AG04450 (cell line): ENCODE measurements around the gene SPEF1. TPM values are rescaled to one million over a fixed set of nuclear protein-coding genes. Genes with fewer than 3 reads are reported as not detected.

ENCODE experiments used
- CTCF ChIA-PET: fragments of 300-600, 350-600 bp; formaldehyde crosslinking; extraction: SDS; loops from one replicate; lab custom pipeline; 2022; ENCODE audit warnings: antibody characterized with exemption, inconsistent platforms; lab: Charles Lee
- POLR2A ChIA-PET: fragments of 350-600 bp; formaldehyde crosslinking; extraction: SDS; loops from one replicate; lab custom pipeline; 2021; ENCODE audit warnings: antibody characterized with exemption, inconsistent platforms; lab: Yijun Ruan, JAX
- DNase-seq: peaks from one replicate; pipeline ENCODE4 v3.0.0-alpha.2; 2011; ENCODE audit warnings: low read depth, low spot score
- H3K27ac ChIP-seq: one replicate; pipeline ENCODE4 v1.5.1; 2012; ENCODE audit warnings: low read depth, low read length, control low read depth
- H3K27me3 ChIP-seq: one replicate; pipeline ENCODE4 v1.6.0; 2012; ENCODE audit warnings: low read length; ENCODE audit not compliant: control insufficient read depth, insufficient read depth
- H3K4me3 ChIP-seq: 2 replicates; pipeline ENCODE4 v1.5.1; 2011; ENCODE audit warnings: mild to moderate bottlenecking, low read depth, low read length, control low read depth
- H3K9me3 ChIP-seq: 2 replicates; pipeline ENCODE4 v1.5.1; 2012; ENCODE audit warnings: low read length; ENCODE audit not compliant: control insufficient read depth, insufficient read depth
- CTCF ChIP-seq: IDR thresholded peaks from 2 replicates; pipeline ENCODE4 v1.5.1; 2011; ENCODE audit warnings: low read depth, low read length, control low read depth, inconsistent platforms
- polyA plus RNA-seq: library from polyadenylated mRNA; depleted of rRNA; stranded (reverse); fragments of >200 nt; gene quantifications from 2 replicates; pipeline ENCODE4 v1.2.3, GENCODE V29; 2011

The SPEF1 gene
- polyA plus RNA-seq, 1 experiment = 0.12 TPM

DNA sequence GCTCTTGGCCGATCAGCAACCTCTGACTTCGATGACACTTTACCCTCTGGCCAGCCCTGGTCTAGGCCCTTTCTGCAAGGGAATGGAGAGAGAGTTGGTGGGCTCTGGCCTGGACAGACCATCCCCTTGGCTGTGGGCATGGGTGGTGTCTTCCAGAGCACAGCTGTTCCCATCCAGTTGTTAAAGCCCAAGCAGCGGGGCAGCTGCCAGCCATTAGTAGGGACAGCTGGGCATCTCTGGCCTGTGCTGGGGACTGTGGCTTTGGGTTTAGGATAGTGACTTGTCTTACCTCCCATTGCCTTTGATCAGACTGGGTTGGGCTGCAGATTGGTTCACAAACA lies 17.6 kb upstream of the SPEF1 start:
- TF ChIP-seq CTCF = no peak
- Histone ChIP-seq H3K9me3 (no peaks in the 10 kb centered on the region; the same call in 1 of the 2 replicates), H3K27me3 (no peaks in the 10 kb centered on the region), H3K27ac (peak overlapping the region; percentile 21), H3K4me3 (no peak overlapping the region; the same call in 1 of the 2 replicates)
- CTCF ChIA-PET = interaction anchor here (2.2 kb wide), 1 partner anchor 20 kb away, joined by 12 read pairs; no protein-coding TSS in a partner anchor
- POLR2A ChIA-PET = no interaction called here
- no peak for DNase-seq

- no peaks in the 10 kb centered on the region for H3K27me3 ChIP-seq
- ChIA-PET POLR2A (interaction anchor here (0.7 kb wide), 1 partner anchor 26 kb away, joined by 6 read pairs; no protein-coding TSS in a partner anchor), CTCF (no interaction called here)
- peak overlapping the region; percentile 82 for H3K4me3 ChIP-seq
- H3K27ac ChIP-seq = peak overlapping the region; percentile 68
- H3K9me3 ChIP-seq = no peaks in the 10 kb centered on the region; the same call in 1 of the 2 replicates
- DNase-seq = no peak
- TF ChIP-seq CTCF = no peak
Observed at GRCh38 chr20:3798373-3798768, 17.1 kb upstream of the SPEF1 start.

DNA sequence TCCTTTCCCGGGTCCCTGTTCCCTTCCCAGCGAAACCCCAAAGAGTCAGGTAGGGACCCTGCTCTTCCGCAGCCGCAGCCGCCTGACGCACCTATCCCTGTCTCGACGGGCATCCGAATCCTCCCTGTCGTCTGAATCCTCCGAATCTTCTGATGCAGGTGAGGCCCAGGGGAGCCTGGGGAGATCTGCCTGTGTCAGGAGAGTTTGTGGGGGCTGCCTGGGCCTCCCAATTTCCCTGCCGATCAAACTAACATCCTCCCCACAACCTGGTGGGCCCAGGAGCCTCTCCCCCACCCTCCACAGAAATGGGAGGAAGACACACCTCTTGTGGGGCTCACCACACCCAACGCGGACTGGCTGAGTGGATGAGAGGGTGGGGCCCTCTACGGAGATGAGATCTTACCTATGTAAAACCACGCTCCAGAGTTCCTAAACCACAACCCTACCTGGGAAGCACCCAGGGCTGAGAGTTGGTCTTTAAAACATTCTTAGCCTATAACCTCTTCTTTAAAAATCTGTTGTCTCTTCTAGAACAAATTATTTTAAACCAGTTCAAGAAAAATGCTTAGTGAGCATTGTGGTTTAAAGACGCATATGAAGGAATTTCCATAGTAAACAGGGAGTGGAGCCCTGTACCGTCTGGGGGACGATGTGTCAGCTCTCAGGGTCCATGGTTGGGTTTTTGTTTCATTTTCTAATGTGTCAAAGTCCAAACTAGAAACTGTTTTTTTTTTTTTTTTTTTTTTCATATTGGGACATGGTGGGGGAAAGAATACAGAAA lies 16.5 kb upstream of the SPEF1 start:
- CTCF ChIA-PET = no interaction called here
- Histone ChIP-seq H3K27me3 (no peaks in the 10 kb centered on the region), H3K27ac (peak overlapping the region; percentile 68), H3K4me3 (peak overlapping the region; percentile 82), H3K9me3 (no peaks in the 10 kb centered on the region; the same call in 1 of the 2 replicates)
- TF ChIP-seq CTCF = no peak
- POLR2A ChIA-PET = interaction anchor here (0.7 kb wide), 1 partner anchor 26 kb away, joined by 6 read pairs; no protein-coding TSS in a partner anchor
- DNase-seq = no peak

DNA sequence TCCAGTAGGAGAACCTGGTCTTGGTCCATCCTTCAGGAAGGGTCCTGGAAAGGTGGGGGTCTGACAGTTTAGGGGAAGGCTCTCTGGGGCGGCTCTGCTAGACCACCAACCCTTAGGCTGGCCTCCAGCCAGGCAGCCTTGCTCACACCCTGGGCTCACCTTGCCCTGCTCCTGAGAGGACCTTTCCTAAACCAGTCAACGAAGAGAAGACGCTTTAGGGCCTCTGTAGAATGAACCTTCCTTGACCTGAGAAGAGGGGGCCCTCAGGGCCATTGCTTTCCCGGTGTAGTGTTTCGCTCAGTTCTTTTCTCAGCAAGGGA lies 15.9 kb upstream of the SPEF1 start:
- Histone ChIP-seq H3K9me3 (no peaks in the 10 kb centered on the region; the same call in 1 of the 2 replicates), H3K4me3 (peak overlapping the region; percentile 82), H3K27me3 (no peaks in the 10 kb centered on the region), H3K27ac (peak overlapping the region; percentile 68)
- ChIA-PET CTCF (interaction anchor here (1.7 kb wide), 1 partner anchor 10 kb away, joined by 6 read pairs; the partner anchor contains the start of gene CENPB), POLR2A (no interaction called here)
- TF ChIP-seq CTCF = no peak
- no peak for DNase-seq
